ENCODE measurements around the gene TRIM3. TPM values are rescaled to one million over a fixed set of nuclear protein-coding genes. Genes with fewer than 3 reads are reported as not detected.

Gene TRIM3
- total RNA-seq, 1 experiment from 2014 or later = 7.4 TPM

- BruUV-seq (replicated peaks) = no TSS peak
- Mint-ChIP-seq H3K4me1 (ENCODE audit: insufficient read depth, unreplicated experiment) (no peaks in the 10 kb centered on the region), H3K36me3 (ENCODE audit: insufficient read depth, unreplicated experiment) (no peaks in the 10 kb centered on the region), H3K27ac (ENCODE audit: low read depth, unreplicated experiment) (no peak overlapping the region), H3K4me3 (ENCODE audit: unreplicated experiment) (no peak overlapping the region), H3K27me3 (ENCODE audit: insufficient read depth, unreplicated experiment) (peaks cover 5% of the 10 kb centered on the region), H3K9me3 (ENCODE audit: unreplicated experiment) (no peaks in the 10 kb centered on the region)
- intact Hi-C loops (cut with micrococcal nuclease) = no loop called here
- DNase-seq (ENCODE audit: unreplicated experiment) = no peak
- TF ChIP-seq, protein P1, sequence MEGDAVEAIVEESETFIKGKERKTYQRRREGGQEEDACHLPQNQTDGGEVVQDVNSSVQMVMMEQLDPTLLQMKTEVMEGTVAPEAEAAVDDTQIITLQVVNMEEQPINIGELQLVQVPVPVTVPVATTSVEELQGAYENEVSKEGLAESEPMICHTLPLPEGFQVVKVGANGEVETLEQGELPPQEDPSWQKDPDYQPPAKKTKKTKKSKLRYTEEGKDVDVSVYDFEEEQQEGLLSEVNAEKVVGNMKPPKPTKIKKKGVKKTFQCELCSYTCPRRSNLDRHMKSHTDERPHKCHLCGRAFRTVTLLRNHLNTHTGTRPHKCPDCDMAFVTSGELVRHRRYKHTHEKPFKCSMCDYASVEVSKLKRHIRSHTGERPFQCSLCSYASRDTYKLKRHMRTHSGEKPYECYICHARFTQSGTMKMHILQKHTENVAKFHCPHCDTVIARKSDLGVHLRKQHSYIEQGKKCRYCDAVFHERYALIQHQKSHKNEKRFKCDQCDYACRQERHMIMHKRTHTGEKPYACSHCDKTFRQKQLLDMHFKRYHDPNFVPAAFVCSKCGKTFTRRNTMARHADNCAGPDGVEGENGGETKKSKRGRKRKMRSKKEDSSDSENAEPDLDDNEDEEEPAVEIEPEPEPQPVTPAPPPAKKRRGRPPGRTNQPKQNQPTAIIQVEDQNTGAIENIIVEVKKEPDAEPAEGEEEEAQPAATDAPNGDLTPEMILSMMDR (IDR thresholded peaks at IDR 0.05; ENCODE audit: unreplicated experiment) = no peak
- POLR2A ChIA-PET = no interaction called here
- CTCF ChIA-PET = no interaction called here
Measured at GRCh38 chr11:6415797-6416196, 57.9 kb downstream of the TRIM3 start.

DNA sequence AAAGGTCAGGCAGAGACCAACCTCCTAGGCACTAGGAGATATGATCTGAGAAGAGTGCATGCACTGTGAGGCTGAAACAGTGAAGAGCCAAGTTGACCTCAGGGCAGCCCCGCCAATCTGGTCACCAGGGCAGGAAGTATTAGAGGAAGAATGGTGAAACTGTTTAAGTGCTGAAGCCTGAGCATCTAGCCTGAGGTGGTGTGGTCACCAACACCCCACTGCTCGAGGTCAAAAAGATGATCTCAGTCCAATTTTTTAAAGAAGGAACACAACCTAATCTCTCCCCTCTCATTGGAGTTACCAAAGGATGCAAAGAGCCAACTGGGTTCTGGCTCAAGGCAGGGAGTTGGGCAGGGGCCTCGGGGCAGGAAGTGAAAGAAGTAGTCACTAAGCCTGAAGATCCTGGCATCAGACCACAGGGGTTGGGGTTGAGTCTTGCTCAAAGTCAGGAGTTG, 58.8 kb downstream of the TRIM3 start:
- no peaks in the 10 kb centered on the region for H3K4me1 Mint-ChIP-seq (ENCODE audit: insufficient read depth, unreplicated experiment)
- intact Hi-C loops (cut with micrococcal nuclease) = no loop called here
- H3K4me3 Mint-ChIP-seq (ENCODE audit: unreplicated experiment) = no peak overlapping the region
- no peak overlapping the region for H3K27ac Mint-ChIP-seq (ENCODE audit: low read depth, unreplicated experiment)
- BruUV-seq (replicated peaks) = no TSS peak
- no peaks in the 10 kb centered on the region for H3K27me3 Mint-ChIP-seq (ENCODE audit: insufficient read depth, unreplicated experiment)
- DNase-seq (ENCODE audit: unreplicated experiment) = no peak
- H3K9me3 Mint-ChIP-seq (ENCODE audit: unreplicated experiment) = no peaks in the 10 kb centered on the region
- ChIA-PET CTCF (interaction anchor here (1.1 to 1.6 kb wide), 2 partner anchors 16 to 28 kb away, joined by 3 to 8 read pairs; no protein-coding TSS in a partner anchor), POLR2A (no interaction called here)
- TF ChIP-seq, protein P1 (IDR thresholded peaks at IDR 0.05; ENCODE audit: unreplicated experiment) = no peak
- H3K36me3 Mint-ChIP-seq (ENCODE audit: insufficient read depth, unreplicated experiment) = no peaks in the 10 kb centered on the region

GRCh38 chr11:6413791-6414201, 59.9 kb downstream of the TRIM3 start:
- TF ChIP-seq, protein P1 (IDR thresholded peaks at IDR 0.05; ENCODE audit: unreplicated experiment) = no peak
- Mint-ChIP-seq H3K27ac (ENCODE audit: low read depth, unreplicated experiment) (no peak overlapping the region), H3K4me3 (ENCODE audit: unreplicated experiment) (no peak overlapping the region), H3K36me3 (ENCODE audit: insufficient read depth, unreplicated experiment) (no peaks in the 10 kb centered on the region), H3K4me1 (ENCODE audit: insufficient read depth, unreplicated experiment) (no peaks in the 10 kb centered on the region), H3K9me3 (ENCODE audit: unreplicated experiment) (no peaks in the 10 kb centered on the region), H3K27me3 (ENCODE audit: insufficient read depth, unreplicated experiment) (no peaks in the 10 kb centered on the region)
- ChIA-PET CTCF (interaction anchor here (1.2 to 1.6 kb wide), 3 partner anchors 29 to 51 kb away, joined by 4 to 8 read pairs (median 8); no protein-coding TSS in a partner anchor), POLR2A (no interaction called here)
- BruUV-seq (replicated peaks) = no TSS peak
- DNase-seq (ENCODE audit: unreplicated experiment) = no peak
- intact Hi-C loops (cut with micrococcal nuclease) = no loop called here

GRCh38 chr11:6411594-6412031, 62.1 kb downstream of the TRIM3 start:
- no peak overlapping the region for H3K4me3 Mint-ChIP-seq (ENCODE audit: unreplicated experiment)
- POLR2A ChIA-PET = no interaction called here
- H3K27ac Mint-ChIP-seq (ENCODE audit: low read depth, unreplicated experiment) = no peak overlapping the region
- TF ChIP-seq, protein P1 (IDR thresholded peaks at IDR 0.05; ENCODE audit: unreplicated experiment) = no peak
- BruUV-seq (replicated peaks) = no TSS peak
- H3K27me3 Mint-ChIP-seq (ENCODE audit: insufficient read depth, unreplicated experiment) = peaks cover 9% of the 10 kb centered on the region
- intact Hi-C loops (cut with micrococcal nuclease) = no loop called here
- no peaks in the 10 kb centered on the region for H3K9me3 Mint-ChIP-seq (ENCODE audit: unreplicated experiment)
- H3K36me3 Mint-ChIP-seq (ENCODE audit: insufficient read depth, unreplicated experiment) = no peaks in the 10 kb centered on the region
- CTCF ChIA-PET = interaction anchor here (0.6 to 2.8 kb wide), 6 partner anchors 9 to 345 kb away, joined by 3 to 17 read pairs (median 4); no protein-coding TSS in a partner anchor
- no peaks in the 10 kb centered on the region for H3K4me1 Mint-ChIP-seq (ENCODE audit: insufficient read depth, unreplicated experiment)
- no peak for DNase-seq (ENCODE audit: unreplicated experiment)

Measured in MCF 10A (cell line).